ENCODE measurements around the gene DUSP19. TPM values are rescaled to one million over a fixed set of nuclear protein-coding genes. Genes with fewer than 3 reads are reported as not detected.

Gene DUSP19
- total RNA-seq, 1 donor from 2014 or later: 0.17 TPM

GRCh38 chr2:183125659-183126341, 47.3 kb downstream of the DUSP19 start:
- peak overlapping the region; percentile 85 for H3K4me3 ChIP-seq (ENCODE audit: low read depth, low read length)
- TF ChIP-seq, protein P1, sequence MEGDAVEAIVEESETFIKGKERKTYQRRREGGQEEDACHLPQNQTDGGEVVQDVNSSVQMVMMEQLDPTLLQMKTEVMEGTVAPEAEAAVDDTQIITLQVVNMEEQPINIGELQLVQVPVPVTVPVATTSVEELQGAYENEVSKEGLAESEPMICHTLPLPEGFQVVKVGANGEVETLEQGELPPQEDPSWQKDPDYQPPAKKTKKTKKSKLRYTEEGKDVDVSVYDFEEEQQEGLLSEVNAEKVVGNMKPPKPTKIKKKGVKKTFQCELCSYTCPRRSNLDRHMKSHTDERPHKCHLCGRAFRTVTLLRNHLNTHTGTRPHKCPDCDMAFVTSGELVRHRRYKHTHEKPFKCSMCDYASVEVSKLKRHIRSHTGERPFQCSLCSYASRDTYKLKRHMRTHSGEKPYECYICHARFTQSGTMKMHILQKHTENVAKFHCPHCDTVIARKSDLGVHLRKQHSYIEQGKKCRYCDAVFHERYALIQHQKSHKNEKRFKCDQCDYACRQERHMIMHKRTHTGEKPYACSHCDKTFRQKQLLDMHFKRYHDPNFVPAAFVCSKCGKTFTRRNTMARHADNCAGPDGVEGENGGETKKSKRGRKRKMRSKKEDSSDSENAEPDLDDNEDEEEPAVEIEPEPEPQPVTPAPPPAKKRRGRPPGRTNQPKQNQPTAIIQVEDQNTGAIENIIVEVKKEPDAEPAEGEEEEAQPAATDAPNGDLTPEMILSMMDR (conservative IDR thresholded peaks at IDR 0.05; ENCODE audit: low read depth, low read length): no peak
- no peak for DNase-seq (ENCODE audit: low read depth)

- H3K4me3 ChIP-seq (ENCODE audit: low read depth, low read length): no peak overlapping the region
- TF ChIP-seq, protein P1 (conservative IDR thresholded peaks at IDR 0.05; ENCODE audit: low read depth, low read length): no peak
- peak; percentile 12 for DNase-seq (ENCODE audit: low read depth)
These were observed 48.1 kb downstream of the DUSP19 start for GRCh38 chr2:183126635-183127034.

DNA sequence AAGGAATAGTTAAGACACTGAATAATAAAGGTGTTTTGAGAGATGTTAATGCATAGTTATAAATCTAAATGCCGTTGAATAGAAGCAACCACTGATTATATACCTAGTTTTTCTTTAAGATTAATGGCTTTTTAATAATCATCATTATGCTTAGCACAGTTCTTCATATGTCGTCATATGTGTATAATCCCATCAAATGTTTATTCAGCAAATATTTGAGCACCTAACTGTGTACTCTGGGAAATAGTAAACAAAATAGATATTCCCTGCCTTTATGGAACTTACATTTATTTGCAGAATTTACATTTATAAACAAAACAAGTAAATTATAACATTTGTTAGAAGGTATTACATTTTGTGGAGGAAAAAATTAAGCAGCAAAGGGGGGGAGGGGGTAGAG, 55.5 kb downstream of the DUSP19 start:
- TF ChIP-seq, protein P1 (conservative IDR thresholded peaks at IDR 0.05; ENCODE audit: low read depth, low read length): no peak
- H3K4me3 ChIP-seq (ENCODE audit: low read depth, low read length): no peak overlapping the region
- no peak for DNase-seq (ENCODE audit: low read depth)

- no peak overlapping the region for H3K4me3 ChIP-seq (ENCODE audit: low read depth, low read length)
- TF ChIP-seq, protein P1 (conservative IDR thresholded peaks at IDR 0.05; ENCODE audit: low read depth, low read length): no peak
- no peak for DNase-seq (ENCODE audit: low read depth)
These were observed 70.4 kb downstream of the DUSP19 start for GRCh38 chr2:183148955-183149354.

- no peak overlapping the region for H3K4me3 ChIP-seq (ENCODE audit: low read depth, low read length)
- TF ChIP-seq, protein P1 (conservative IDR thresholded peaks at IDR 0.05; ENCODE audit: low read depth, low read length): no peak
- DNase-seq (ENCODE audit: low read depth): no peak
These were observed 70.9 kb downstream of the DUSP19 start for GRCh38 chr2:183149489-183149888.

Other genes with a start within 250 kb of the DUSP19 start
- 0.07 TPM in 1 of 2 replicates, not detected in the other for gene FRZB, start 212.1 kb upstream of the DUSP19 start, total RNA-seq
- 79.5 and 103 TPM in 2 replicates for gene NCKAP1, start 40.3 kb upstream of the DUSP19 start, total RNA-seq
- gene NUP35, start 45.7 kb downstream of the DUSP19 start, total RNA-seq: 19.1 and 30.1 TPM in 2 replicates

All from epithelial cell of proximal tubule (primary cell).